ENCODE data around the gene PKD1L1. TPM values are rescaled to one million over a fixed set of nuclear protein-coding genes. Genes with fewer than 3 reads are reported as not detected.

The PKD1L1 gene
- total and polyA plus RNA-seq, 2 donors (not counting 1 experiment from before 2014, with no cell fraction given), result 0.59 to 0.70 TPM

DNA sequence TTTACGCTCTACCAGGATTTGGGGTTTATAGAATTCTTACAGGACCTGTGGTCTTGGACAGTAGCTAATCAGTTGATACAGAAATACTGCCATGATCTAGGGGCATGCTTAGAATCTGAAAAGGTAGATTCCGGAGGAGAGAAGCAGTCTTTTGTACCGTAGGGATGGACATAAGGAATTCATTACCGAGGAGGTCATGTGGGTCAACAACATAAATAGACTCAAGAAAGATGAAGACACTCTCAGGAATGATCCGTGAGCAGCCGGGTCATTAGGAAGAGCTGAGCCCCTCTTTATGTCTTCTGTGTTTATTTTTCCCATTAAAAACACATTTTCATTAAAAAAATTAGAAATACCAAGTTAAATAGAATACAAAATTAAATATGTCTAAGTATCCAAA, 206.3 kb downstream of the PKD1L1 start:
- DNase-seq (no peak), ATAC-seq (ENCODE audit: low read depth) (no peak)
- no peak overlapping the region for H3K27ac Mint-ChIP-seq
- no peak overlapping the region for H3K4me3 ChIP-seq (ENCODE audit: control extremely low read depth in 1 of 5, extremely low read depth in 1 of 5, insufficient read depth in 1 of 5, low read depth in 2 of 5, low read length in 4 of 5)
- peaks cover 23% of the 10 kb centered on the region for H3K4me1 Mint-ChIP-seq
- H3K27ac ChIP-seq (ENCODE audit: low read length in 2 of 2), result no peak overlapping the region
- no peak overlapping the region for H2AFZ ChIP-seq (ENCODE audit: insufficient read depth, low read depth, low read length, poor library complexity, severe bottlenecking)
- intact Hi-C loops (cut with micrococcal nuclease), result no loop called here
- H3K27me3 Mint-ChIP-seq, result no peaks in the 10 kb centered on the region
- no peak for TF ChIP-seq EZH2 (IDR thresholded peaks at IDR 0.05; ENCODE audit: borderline replicate concordance, insufficient read depth, low read depth, low read length, poor library complexity, severe bottlenecking)
- TF ChIP-seq, protein P1, sequence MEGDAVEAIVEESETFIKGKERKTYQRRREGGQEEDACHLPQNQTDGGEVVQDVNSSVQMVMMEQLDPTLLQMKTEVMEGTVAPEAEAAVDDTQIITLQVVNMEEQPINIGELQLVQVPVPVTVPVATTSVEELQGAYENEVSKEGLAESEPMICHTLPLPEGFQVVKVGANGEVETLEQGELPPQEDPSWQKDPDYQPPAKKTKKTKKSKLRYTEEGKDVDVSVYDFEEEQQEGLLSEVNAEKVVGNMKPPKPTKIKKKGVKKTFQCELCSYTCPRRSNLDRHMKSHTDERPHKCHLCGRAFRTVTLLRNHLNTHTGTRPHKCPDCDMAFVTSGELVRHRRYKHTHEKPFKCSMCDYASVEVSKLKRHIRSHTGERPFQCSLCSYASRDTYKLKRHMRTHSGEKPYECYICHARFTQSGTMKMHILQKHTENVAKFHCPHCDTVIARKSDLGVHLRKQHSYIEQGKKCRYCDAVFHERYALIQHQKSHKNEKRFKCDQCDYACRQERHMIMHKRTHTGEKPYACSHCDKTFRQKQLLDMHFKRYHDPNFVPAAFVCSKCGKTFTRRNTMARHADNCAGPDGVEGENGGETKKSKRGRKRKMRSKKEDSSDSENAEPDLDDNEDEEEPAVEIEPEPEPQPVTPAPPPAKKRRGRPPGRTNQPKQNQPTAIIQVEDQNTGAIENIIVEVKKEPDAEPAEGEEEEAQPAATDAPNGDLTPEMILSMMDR (IDR thresholded peaks at IDR 0.05), result no peak
- ChIA-PET POLR2A (no interaction called here), CTCF (interaction anchor here (0.6 kb wide), 1 partner anchor 12 kb away, joined by 3 read pairs; no protein-coding TSS in a partner anchor)
- H3K9me3 Mint-ChIP-seq (ENCODE audit: insufficient read depth), result no peaks in the 10 kb centered on the region
- peaks cover 13 to 17% of the 10 kb centered on the region in 2 donors for H3K4me1 ChIP-seq (ENCODE audit: control insufficient read depth in 2 of 2, insufficient read depth in 2 of 2, low read length in 2 of 2)
- no peaks in the 10 kb centered on the region for H3K27me3 ChIP-seq (replicated peaks in 1 of 4; ENCODE audit: control extremely low read depth in 1 of 4, control insufficient read depth in 3 of 4, insufficient read depth in 4 of 4, low read length in 3 of 4)
- H3K36me3 ChIP-seq (replicated peaks in 1 of 2; ENCODE audit: control extremely low read depth in 1 of 2, control insufficient read depth in 1 of 2, extremely low read depth in 1 of 2, insufficient read depth in 2 of 2, low read length in 1 of 2), result no peaks in the 10 kb centered on the region
- H3K79me2 ChIP-seq (ENCODE audit: control insufficient read depth, insufficient read depth, low read length), result no peaks in the 10 kb centered on the region
- H3K4me2 ChIP-seq (replicated peaks; ENCODE audit: low read depth, low read length, poor library complexity, severe bottlenecking), result no peak overlapping the region
- no peak overlapping the region for H3K9ac ChIP-seq (ENCODE audit: low read length)
- H3K9me3 ChIP-seq (ENCODE audit: control extremely low read depth in 1 of 3, control insufficient read depth in 2 of 3, insufficient read depth in 1 of 3, low read length in 2 of 3), result no peaks in the 10 kb centered on the region
- 100% methylated on average over 1 of the region's 6 CpGs for WGBS (ENCODE audit: insufficient coverage)
- no peaks in the 10 kb centered on the region for H4K20me1 ChIP-seq (ENCODE audit: control insufficient read depth, insufficient read depth, low read length, poor library complexity, severe bottlenecking)
- H3K4me3 Mint-ChIP-seq, result no peak overlapping the region

DNA sequence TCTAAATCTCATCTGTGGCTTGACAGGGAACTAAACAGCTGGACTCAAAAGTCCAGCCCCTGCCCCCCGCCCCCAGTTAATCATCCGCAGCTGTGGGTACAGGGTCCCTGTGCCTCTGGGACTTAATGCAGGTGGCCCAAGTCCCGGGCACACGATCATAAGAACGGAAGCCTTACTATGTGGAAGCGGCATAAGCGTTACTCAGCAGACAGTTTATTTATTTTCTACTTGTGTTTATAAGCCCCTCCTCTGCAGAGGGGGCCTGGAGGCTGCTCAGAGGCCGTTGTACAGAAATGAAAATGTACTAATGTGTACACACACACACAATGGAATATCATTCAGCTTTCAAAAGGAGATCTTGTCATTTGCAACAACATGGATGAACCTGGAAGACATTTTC, 208.4 kb downstream of the PKD1L1 start:
- H3K79me2 ChIP-seq (ENCODE audit: control insufficient read depth, insufficient read depth, low read length), result no peaks in the 10 kb centered on the region
- Mint-ChIP-seq H3K9me3 (ENCODE audit: insufficient read depth) (no peaks in the 10 kb centered on the region), H3K4me1 (peaks cover 27% of the 10 kb centered on the region), H3K4me3 (no peak overlapping the region), H3K27ac (no peak overlapping the region), H3K27me3 (no peaks in the 10 kb centered on the region)
- DNase-seq (no peak), ATAC-seq (ENCODE audit: low read depth) (no peak)
- H3K36me3 ChIP-seq (replicated peaks in 1 of 2; ENCODE audit: control extremely low read depth in 1 of 2, control insufficient read depth in 1 of 2, extremely low read depth in 1 of 2, insufficient read depth in 2 of 2, low read length in 1 of 2), result no peaks in the 10 kb centered on the region
- no peak for TF ChIP-seq EZH2 (IDR thresholded peaks at IDR 0.05; ENCODE audit: borderline replicate concordance, insufficient read depth, low read depth, low read length, poor library complexity, severe bottlenecking)
- TF ChIP-seq, protein P1 (IDR thresholded peaks at IDR 0.05), result no peak
- no peak overlapping the region for H3K27ac ChIP-seq (ENCODE audit: low read length in 2 of 2)
- peaks cover 13 to 17% of the 10 kb centered on the region in 2 donors for H3K4me1 ChIP-seq (ENCODE audit: control insufficient read depth in 2 of 2, insufficient read depth in 2 of 2, low read length in 2 of 2)
- no peak overlapping the region for H2AFZ ChIP-seq (ENCODE audit: insufficient read depth, low read depth, low read length, poor library complexity, severe bottlenecking)
- peaks cover 0 to 3% (median 0%) of the 10 kb centered on the region in 4 experiments for H3K27me3 ChIP-seq (replicated peaks in 1 of 4; ENCODE audit: control extremely low read depth in 1 of 4, control insufficient read depth in 3 of 4, insufficient read depth in 4 of 4, low read length in 3 of 4)
- no peaks in the 10 kb centered on the region for H3K9me3 ChIP-seq (ENCODE audit: control extremely low read depth in 1 of 3, control insufficient read depth in 2 of 3, insufficient read depth in 1 of 3, low read length in 2 of 3)
- no peak overlapping the region for H3K9ac ChIP-seq (ENCODE audit: low read length)
- H3K4me3 ChIP-seq (ENCODE audit: control extremely low read depth in 1 of 5, extremely low read depth in 1 of 5, insufficient read depth in 1 of 5, low read depth in 2 of 5, low read length in 4 of 5), result no peak overlapping the region
- no peaks in the 10 kb centered on the region for H4K20me1 ChIP-seq (ENCODE audit: control insufficient read depth, insufficient read depth, low read length, poor library complexity, severe bottlenecking)
- no peak overlapping the region for H3K4me2 ChIP-seq (replicated peaks; ENCODE audit: low read depth, low read length, poor library complexity, severe bottlenecking)
- ChIA-PET CTCF (no interaction called here), POLR2A (no interaction called here)
- WGBS (ENCODE audit: insufficient coverage), result 89% methylated on average over 2 of the region's 8 CpGs
- intact Hi-C loops (cut with micrococcal nuclease), result no loop called here

Data from B cell (primary cell).